Suprapubic skin (tissue), 3 donors: Measurements from ENCODE around the gene ABHD2.

ENCODE experiments used
- POLR2AphosphoS5 ChIP-seq, 3 donors: sonication (generic); formaldehyde crosslinking; IDR thresholded peaks; one replicate each; pipeline ENCODE4 v1.6.1; 2017; ENCODE audit warnings: antibody characterized with exemption in 3 of 3
- TF ChIP-seq, protein P1 (sequence below), 2 donors: fragments of 200-600 bp in 1 of 2; fragments of 450-650 bp in 1 of 2; sonication (generic) in 1 of 2; IDR thresholded peaks; one replicate each; pipeline ENCODE4 v1.5.1; 2016 to 2019; ENCODE audit warnings: antibody characterized with exemption in 2 of 2, mild to moderate bottlenecking in 1 of 2, moderate library complexity in 1 of 2

DNA sequence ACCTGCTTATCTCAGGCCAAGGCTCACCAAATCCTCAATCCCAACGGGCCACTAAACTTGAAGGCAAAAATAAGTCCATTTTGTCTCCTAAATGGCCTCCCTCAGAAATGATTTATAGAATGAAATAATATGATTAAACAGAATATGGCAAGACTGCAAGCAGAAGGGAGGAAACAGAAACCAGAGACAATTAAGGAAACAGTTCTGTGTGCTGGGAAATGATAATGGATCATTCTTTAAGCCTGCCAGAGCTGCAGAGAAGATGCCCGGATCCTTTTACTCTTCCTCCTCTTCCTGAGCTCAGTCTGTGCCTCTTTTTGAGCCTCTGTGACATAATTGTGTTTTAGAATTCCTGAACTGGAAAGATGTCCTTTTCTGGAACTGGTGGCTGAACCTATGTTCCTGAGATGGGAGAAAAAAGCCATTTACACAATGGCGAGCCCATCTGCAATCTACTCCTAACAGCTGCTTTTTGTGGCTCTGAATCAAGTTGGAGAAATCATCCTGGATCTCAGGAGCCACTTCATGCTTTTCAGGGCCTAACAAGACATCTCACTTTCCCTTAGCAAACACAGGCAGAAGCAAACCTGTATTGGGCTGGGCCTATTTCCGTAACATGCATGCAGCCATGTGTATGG is 2.8 kb upstream of the ABHD2 start:
- TF ChIP-seq, protein P1, sequence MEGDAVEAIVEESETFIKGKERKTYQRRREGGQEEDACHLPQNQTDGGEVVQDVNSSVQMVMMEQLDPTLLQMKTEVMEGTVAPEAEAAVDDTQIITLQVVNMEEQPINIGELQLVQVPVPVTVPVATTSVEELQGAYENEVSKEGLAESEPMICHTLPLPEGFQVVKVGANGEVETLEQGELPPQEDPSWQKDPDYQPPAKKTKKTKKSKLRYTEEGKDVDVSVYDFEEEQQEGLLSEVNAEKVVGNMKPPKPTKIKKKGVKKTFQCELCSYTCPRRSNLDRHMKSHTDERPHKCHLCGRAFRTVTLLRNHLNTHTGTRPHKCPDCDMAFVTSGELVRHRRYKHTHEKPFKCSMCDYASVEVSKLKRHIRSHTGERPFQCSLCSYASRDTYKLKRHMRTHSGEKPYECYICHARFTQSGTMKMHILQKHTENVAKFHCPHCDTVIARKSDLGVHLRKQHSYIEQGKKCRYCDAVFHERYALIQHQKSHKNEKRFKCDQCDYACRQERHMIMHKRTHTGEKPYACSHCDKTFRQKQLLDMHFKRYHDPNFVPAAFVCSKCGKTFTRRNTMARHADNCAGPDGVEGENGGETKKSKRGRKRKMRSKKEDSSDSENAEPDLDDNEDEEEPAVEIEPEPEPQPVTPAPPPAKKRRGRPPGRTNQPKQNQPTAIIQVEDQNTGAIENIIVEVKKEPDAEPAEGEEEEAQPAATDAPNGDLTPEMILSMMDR (IDR thresholded peaks at IDR 0.05): no peak
- TF ChIP-seq POLR2AphosphoS5 (IDR thresholded peaks at IDR 0.05): no peak
